Mesenteric fat pad (tissue), 1 donor: Measurements from ENCODE around the gene STMP1. TPM values are rescaled to one million over a fixed set of nuclear protein-coding genes. Genes with fewer than 3 reads are reported as not detected.
"Not testable (repeated sequence)": the region's sequence is repeated elsewhere in the genome, so short reads cannot be mapped to it uniquely, and the experiment has no call there.

ENCODE experiments used
- DNase-seq: peaks from one replicate; pipeline ENCODE4 v3.0.0-alpha.2; 2020; ENCODE audit warnings: low spot score
- total RNA-seq: library from RNA; stranded (reverse); fragmentation: NEBNext Ultra II Directional; extraction: Animal tissue kit (Norgen Biotek cat#: 25700); gene quantifications from one replicate; pipeline ENCODE4 v1.2.1, GENCODE V29; 2021
- donor health status: DM: yes; HTN: yes; CAD: no.

STMP1 gene
- total RNA-seq, 1 donor from 2014 or later = 21.1 TPM

DNA sequence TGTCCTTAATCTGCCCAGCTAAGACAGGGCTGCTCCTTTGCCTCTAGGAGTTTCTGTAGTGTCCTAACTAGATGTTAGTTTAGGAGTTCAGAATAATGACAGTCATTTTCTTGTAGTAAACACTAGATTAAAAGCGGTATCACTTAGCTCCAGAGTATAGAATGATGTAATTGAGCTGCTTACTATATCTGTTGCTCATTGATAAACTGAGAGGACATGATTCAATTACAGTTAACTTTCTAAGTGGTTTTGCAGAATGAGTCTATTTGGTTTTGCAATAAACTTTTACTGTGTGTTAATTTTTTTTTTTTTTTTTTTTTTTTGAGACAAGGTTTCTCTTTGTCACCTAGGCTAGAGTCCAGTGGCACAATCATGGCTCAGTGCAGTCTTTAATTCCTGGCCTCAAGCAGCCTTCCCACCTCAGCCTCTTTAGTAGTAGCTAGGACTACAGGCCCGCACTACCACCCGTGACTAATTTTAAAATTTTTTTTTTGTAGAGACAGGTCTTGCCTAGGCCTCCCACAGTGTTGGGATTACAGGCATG lies 1.8 kb downstream of the STMP1 start:
- DNase-seq = no peak

- DNase-seq = no peak
Measured at GRCh38 chr7:135665042-135665441, 2.7 kb downstream of the STMP1 start.

- no peak for DNase-seq
Measured at GRCh38 chr7:135666156-135666555, 3.8 kb downstream of the STMP1 start.

- no peak for DNase-seq
Measured at GRCh38 chr7:135666846-135667245, 4.5 kb downstream of the STMP1 start.

GRCh38 chr7:135667626-135668025 lies 5.3 kb downstream of the STMP1 start:
- not testable (repeated sequence) for DNase-seq

GRCh38 chr7:135668852-135669395 lies 6.6 kb downstream of the STMP1 start:
- not testable (repeated sequence) for DNase-seq

- no peak for DNase-seq
Measured at GRCh38 chr7:135669774-135670173, 7.5 kb downstream of the STMP1 start.

- DNase-seq = no peak
Measured at GRCh38 chr7:135670179-135670578, 7.9 kb downstream of the STMP1 start.

DNA sequence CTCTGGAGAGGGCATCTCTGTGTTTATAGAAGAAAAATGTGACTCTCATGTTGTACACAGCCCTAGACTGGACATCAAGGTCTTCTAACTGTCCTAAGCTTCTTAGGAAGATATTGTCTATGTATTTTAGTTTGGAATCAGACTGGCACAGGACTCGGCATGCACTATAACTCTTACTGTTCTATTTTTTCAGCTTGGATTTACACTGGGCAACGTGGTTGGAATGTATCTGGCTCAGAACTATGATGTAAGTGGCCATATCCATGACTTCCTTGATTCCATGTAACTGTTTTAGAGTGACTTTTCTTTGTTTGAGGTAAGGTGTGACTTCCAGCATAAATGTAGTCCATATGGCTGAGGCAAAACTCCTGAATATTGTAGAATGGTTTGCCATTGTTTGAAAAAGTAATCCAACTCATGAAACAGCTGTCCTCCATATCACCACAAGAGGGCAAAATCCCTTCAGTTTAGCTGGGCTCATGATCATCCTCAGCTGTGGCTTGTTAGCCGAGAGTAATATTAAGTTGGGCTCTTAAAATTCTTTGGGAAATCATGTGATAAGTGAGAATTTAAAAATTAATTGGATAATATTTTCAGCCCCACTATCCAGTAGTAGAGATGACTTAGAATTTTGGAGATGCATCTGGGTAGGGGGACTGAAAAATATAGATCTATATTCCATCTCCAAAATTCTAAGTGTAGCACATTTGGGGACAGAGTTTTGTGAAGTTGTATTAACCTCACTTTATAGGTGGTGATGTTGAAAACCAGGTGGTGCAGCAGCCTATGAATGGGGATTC lies 10.4 kb downstream of the STMP1 start:
- DNase-seq = no peak

DNA sequence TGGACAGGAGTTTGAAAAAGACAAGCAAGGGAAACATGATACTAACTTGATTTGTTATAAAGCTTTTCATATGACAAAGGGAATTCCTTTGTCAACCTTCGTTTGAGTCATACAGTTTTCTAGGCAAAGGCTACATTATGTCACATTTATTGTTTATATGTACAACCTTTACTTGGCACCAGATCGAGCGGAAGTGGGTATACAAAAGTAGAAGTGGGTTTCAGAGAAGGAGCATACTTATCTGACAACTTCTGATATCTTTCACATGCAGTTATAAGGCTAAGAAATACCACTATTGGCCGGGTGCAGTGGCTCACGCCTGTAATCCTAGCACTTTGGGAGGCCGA lies 11.0 kb downstream of the STMP1 start:
- DNase-seq = no peak

- DNase-seq = no peak
Measured at GRCh38 chr7:135678612-135679575, 16.6 kb downstream of the STMP1 start.

DNA sequence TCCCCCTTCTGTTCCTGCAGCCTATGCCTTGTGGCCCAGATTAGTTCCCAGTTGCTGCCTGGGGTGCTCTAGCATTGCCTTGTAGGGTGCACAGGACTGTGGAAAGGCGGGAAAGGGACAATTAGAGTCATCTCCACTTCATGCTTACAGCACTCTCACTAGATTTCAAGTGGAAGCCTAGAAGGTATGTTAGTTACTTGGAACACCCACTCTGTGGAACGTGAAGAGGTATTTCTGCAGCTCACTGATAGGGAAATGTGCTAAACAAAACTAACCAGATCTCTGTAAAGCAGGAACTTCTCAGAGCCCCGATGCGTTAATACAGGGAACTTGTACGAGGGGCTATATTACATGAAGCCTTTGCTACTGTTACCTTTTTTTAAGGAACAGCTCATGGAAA lies 19.4 kb downstream of the STMP1 start:
- no peak for DNase-seq

GRCh38 chr7:135682191-135682590 lies 19.9 kb downstream of the STMP1 start:
- no peak for DNase-seq

GRCh38 chr7:135683609-135684008 lies 21.3 kb downstream of the STMP1 start:
- DNase-seq = no peak

- no peak for DNase-seq
Measured at GRCh38 chr7:135684136-135684535, 21.8 kb downstream of the STMP1 start.

DNA sequence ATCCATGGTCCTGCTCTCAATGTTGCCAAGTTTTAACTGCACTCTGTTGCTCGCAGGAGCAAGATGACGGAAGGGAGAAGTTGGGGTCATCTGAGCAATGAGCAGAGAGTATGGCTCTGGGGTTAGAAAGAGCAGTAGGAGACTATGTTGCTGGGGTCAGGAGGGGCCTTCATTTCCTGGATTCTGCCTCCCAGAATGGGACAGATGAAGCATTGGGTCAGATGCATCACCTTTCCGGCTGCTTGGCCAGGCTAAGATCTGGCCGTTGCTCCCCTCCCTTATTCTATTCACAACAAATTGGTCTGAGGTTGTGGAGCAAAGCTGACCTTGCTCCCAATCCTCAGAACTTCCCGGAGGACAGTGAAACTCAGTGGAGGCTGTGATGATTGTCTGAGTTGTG lies 22.4 kb downstream of the STMP1 start:
- DNase-seq = no peak

DNA sequence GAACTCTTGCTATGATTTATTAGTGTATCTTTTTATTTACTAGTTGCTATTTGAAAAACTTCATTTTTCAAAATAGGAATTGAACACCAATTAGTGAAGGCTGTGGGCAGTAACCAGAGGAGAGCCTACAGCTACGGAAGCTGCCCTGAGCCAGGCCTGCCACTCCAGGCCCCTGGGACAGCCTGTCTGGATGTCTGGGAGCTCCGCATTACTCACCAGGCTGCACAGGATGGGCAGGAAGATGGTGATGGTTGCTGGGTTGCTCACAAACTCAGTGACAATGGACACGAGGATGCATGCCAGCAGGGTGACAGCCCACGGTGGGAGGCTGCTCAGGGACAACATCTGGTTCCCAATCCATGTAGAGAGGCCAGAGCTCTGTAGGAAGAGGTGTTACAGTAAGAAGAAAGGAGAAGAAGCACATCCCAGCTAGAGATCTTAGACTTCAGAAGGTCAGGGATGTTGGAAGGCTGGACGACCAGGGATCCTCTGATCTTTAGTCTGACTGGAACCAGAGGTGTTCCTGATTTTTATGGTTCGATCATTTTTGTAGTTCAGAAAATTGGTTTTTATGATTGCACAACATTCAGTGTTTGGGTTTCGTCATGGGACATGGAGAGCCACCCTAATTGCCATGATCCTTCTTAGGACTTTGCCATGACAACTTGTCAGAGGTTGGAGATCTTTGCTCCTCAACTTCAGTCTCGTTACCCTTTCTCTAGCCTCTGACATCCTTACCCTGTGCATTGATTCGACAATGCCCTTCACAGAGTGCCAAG lies 23.2 kb downstream of the STMP1 start:
- no peak for DNase-seq

DNA sequence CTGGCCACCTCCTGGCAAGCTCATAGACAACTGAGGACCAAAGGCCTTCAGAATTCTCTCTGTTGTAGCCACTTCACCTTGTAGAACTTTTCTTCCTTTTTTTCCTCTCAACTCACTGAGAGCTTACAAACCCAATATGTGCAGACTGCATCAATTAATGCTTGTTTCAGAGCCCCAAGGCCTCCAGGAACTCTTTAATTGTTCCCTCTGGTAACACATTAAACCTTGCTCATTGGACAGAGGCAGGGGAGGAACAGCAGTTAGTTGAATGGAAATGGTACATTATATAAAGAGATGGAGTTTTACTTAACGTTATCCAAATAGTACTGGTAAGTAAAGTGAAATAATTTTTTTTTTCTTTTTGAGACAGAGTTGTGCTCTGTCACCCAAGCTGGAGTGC lies 25.2 kb downstream of the STMP1 start:
- no peak for DNase-seq

DNA sequence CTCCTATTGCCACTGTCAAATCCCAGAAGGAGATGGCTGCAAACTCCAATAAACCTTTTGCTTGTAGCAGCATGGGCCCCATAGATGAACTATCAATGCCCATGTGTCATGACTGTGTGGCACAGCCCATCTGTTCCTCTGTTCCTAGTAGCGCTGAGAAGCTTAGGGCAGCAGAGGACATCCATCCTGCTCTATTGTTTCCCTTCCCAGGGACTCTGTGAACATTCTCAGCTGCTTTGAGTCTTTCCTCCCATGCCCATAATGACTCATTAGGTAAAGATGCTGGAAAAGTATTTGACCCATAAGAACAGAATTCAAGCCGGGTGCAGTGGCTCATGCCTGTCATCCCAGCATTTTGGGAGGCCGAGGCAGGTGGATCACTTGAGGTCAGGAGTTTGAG lies 28.3 kb downstream of the STMP1 start:
- no peak for DNase-seq

- DNase-seq = no peak
Measured at GRCh38 chr7:135692055-135692454, 29.7 kb downstream of the STMP1 start.

- DNase-seq = not testable (repeated sequence)
Measured at GRCh38 chr7:135692606-135693005, 30.3 kb downstream of the STMP1 start.
